Stimulated activated CD8-positive, alpha-beta memory T cell treated with anti-CD3 and anti-CD28 coated beads, Interleukin-4, amount 100 ng/mL, for 4 hours (primary cell): ENCODE results near the gene HSPA6.
"Not testable (repeated sequence)": the region's sequence is repeated elsewhere in the genome, so short reads cannot be mapped to it uniquely, and the experiment has no call there.

ENCODE experiments used
- DNase-seq, 2 donors: peaks; one replicate each; pipeline ENCODE4 v3.0.0-alpha.2; 2020; ENCODE audit warnings: low read depth in 2 of 2, low spot score in 1 of 2

HSPA6 gene

GRCh38 chr1:161523817-161524741, at the start of gene HSPA6:
TSS of gene HSPA6 (plus strand) at chr1:161524540. CDS start at chr1:161524659, 119 bp downstream.
- DNase-seq = peak; percentile 49 to 87

GRCh38 chr1:161477711-161478110, 46.6 kb upstream of the HSPA6 start:
- not testable (repeated sequence) for DNase-seq

- DNase-seq = no peak
Observed at GRCh38 chr1:161478985-161479384, 45.4 kb upstream of the HSPA6 start.

GRCh38 chr1:161480381-161481035, 43.8 kb upstream of the HSPA6 start:
- no peak for DNase-seq

- DNase-seq = no peak
Observed at GRCh38 chr1:161481624-161482392, 42.5 kb upstream of the HSPA6 start.

GRCh38 chr1:161482610-161483009, 41.7 kb upstream of the HSPA6 start:
- DNase-seq = no peak

- no peak for DNase-seq
Observed at GRCh38 chr1:161483361-161483760, 41.0 kb upstream of the HSPA6 start.

- DNase-seq = no peak
Observed at GRCh38 chr1:161484613-161485012, 39.7 kb upstream of the HSPA6 start.

- DNase-seq = peak in 1 of 2 donors; percentile 6
Observed at GRCh38 chr1:161486806-161487741, 37.3 kb upstream of the HSPA6 start.

- no peak for DNase-seq
Observed at GRCh38 chr1:161491472-161491871, 32.9 kb upstream of the HSPA6 start.

GRCh38 chr1:161492827-161493226, 31.5 kb upstream of the HSPA6 start:
- DNase-seq = no peak

GRCh38 chr1:161494091-161494735, 30.1 kb upstream of the HSPA6 start:
- DNase-seq = no peak

GRCh38 chr1:161495490-161495889, 28.9 kb upstream of the HSPA6 start:
- no peak for DNase-seq

- DNase-seq = no peak
Observed at GRCh38 chr1:161497961-161498360, 26.4 kb upstream of the HSPA6 start.

- no peak for DNase-seq
Observed at GRCh38 chr1:161498646-161499045, 25.7 kb upstream of the HSPA6 start.

GRCh38 chr1:161499099-161500039, 25.0 kb upstream of the HSPA6 start:
- no peak for DNase-seq

- DNase-seq = no peak
Observed at GRCh38 chr1:161501234-161501633, 23.1 kb upstream of the HSPA6 start.

- no peak for DNase-seq
Observed at GRCh38 chr1:161502181-161502580, 22.2 kb upstream of the HSPA6 start.
